Measurements from ENCODE around the gene OLFML1. TPM values are rescaled to one million over a fixed set of nuclear protein-coding genes. Genes with fewer than 3 reads are reported as not detected.

OLFML1 gene
- total and polyA plus RNA-seq, 10 of the 15 experiments (the other 5 are each of a cell fraction or from before 2014, with no cell fraction given), result 0.04 to 0.71 (median 0.21) TPM; not detected in 6

DNA sequence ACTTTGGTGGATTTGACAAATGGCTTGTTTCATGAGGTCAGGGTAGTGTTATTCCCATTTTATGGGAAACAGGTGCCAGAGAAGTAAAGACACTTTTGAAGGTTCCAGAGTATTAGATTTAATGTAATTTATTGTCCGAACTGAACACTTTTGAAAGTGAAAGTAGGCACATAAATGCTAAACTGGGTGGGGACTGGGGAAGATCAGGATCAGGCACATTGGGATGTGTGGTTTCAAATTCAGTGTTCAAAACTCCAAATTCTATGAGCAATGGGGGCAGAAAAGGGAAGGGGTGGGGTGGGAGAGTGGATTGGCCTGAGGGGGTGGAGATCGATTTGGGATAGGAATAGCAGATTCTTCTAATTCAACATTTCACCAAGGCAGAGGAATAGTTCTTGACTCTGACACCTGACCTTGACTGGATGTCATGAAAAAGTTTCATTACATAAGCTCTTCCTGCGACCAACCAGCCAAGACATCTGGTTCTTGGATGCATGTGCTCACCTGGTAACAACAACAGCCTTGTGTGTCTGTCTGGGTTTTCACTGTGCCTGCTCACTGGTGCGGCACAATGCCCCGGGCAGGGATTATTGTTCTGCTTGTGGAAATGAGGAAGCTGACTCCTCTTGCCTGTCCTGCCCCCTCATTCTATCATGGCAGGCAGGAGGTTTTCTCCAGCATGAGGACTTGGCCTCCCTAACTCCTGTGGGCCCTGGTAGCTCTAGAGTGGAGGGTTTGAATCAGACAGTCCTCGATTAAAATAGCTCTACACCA is 39.3 kb downstream of the OLFML1 start (continued):
- no peak for TF ChIP-seq NR2F1 (conservative IDR thresholded peaks at IDR 0.05)
- TF ChIP-seq JUND (IDR thresholded peaks at IDR 0.05; ENCODE audit: low read depth, low read length), result no peak
- TF ChIP-seq, protein P1, sequence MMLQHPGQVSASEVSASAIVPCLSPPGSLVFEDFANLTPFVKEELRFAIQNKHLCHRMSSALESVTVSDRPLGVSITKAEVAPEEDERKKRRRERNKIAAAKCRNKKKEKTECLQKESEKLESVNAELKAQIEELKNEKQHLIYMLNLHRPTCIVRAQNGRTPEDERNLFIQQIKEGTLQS (IDR thresholded peaks at IDR 0.05; ENCODE audit: borderline replicate concordance, extremely low read depth, low read depth, low read length), result no peak
- TF ChIP-seq PAX5 (IDR thresholded peaks at IDR 0.05; ENCODE audit: borderline replicate concordance, low read depth, low read length), result peak; percentile 38; the same call in 1 of the 2 replicates
- no peak for TF ChIP-seq SIX5 (IDR thresholded peaks at IDR 0.05; ENCODE audit: low read depth, low read length, severe bottlenecking)
- no peak for TF ChIP-seq MEF2A (IDR thresholded peaks at IDR 0.05; ENCODE audit: insufficient read depth, low read depth, low read length)
- no peak for TF ChIP-seq LARP7 (IDR thresholded peaks at IDR 0.05)
- no peak for TF ChIP-seq CUX1 (IDR thresholded peaks at IDR 0.05; ENCODE audit: insufficient replicate concordance, low read depth, low read length)
- TF ChIP-seq BHLHE40 (IDR thresholded peaks at IDR 0.05; ENCODE audit: borderline replicate concordance in 1 of 2, low read depth in 2 of 2, low read length in 1 of 2), result no peak
- no peak for TF ChIP-seq IRF5 (IDR thresholded peaks at IDR 0.05; ENCODE audit: borderline replicate concordance)
- TF ChIP-seq EED (IDR thresholded peaks at IDR 0.05; ENCODE audit: low read depth), result peak; percentile 74
- peak; percentile 44; the same call in 1 of the 2 replicates for TF ChIP-seq CREB1 (IDR thresholded peaks at IDR 0.05; ENCODE audit: low read depth)
- TF ChIP-seq ZNF384 (IDR thresholded peaks at IDR 0.05; ENCODE audit: borderline replicate concordance, low read depth, low read length), result no peak
- TF ChIP-seq IKZF2 (IDR thresholded peaks at IDR 0.05), result 0 out of 4 replicates have a peak, but pooled peaks of 1 of the 2 experiments have one; percentile 27
- no peak for TF ChIP-seq SMAD1 (IDR thresholded peaks at IDR 0.05; ENCODE audit: low read depth, partially characterized antibody)
